DMS53 treated with DMSO at 0.1 percent for 48 hours (cell line): ENCODE data around the gene MMP10.
A peak's percentile ranks its signal among the peaks of the same experiment; 100 is the strongest.

ENCODE experiments used
- DNase-seq: peaks from one replicate; lab custom pipeline; 2025; ENCODE audit not compliant: unreplicated experiment; lab: John Stamatoyannopoulos, UW

The MMP10 gene

DNA sequence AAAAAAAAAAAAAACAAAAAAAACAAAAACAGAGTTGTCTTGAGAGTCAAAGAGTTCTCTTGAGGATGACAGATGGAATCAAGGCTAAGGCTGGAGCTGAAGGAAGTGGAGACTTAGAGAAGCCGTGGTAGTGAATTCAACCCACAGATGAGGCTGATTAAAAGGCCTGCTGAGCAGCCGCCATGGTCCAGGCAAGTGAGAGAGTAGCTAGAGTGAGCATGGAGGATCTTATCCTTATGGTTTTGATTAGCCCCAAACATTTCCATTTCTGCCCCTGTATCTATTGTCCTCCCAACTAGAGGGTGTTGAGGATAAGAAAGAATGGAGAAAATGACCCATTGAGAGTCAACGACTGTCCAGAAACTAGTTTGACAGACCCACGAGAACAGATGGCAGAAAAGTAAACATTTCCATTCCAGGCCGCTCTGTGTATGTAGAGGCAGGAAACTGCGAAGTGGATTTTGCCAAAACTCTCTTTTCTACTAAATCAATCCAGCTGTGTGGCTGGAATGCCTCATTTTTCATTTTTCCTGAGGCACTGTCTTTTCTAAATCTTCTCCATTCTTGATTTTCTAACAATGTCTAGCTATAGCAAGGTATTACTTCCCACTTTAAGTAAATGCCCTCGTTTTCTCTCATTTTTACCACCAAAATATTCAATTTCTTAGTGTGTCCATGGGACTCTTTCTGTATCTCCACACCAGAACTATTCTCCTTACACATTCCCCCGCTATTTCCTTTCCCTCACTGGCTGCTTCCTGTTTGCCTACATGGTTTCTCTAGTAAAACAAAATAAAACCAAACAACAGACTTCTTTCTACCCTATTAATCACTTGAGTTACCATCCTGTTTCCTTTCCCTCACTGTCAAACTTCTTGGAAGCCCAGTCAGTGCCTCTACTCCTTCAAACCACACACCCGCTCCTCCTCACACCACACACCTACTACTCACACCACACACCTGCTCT is 50.3 kb downstream of the MMP10 start:
- DNase-seq, result peak; percentile 83

GRCh38 chr11:102727890-102728289 is 52.5 kb downstream of the MMP10 start:
- DNase-seq, result no peak

DNA sequence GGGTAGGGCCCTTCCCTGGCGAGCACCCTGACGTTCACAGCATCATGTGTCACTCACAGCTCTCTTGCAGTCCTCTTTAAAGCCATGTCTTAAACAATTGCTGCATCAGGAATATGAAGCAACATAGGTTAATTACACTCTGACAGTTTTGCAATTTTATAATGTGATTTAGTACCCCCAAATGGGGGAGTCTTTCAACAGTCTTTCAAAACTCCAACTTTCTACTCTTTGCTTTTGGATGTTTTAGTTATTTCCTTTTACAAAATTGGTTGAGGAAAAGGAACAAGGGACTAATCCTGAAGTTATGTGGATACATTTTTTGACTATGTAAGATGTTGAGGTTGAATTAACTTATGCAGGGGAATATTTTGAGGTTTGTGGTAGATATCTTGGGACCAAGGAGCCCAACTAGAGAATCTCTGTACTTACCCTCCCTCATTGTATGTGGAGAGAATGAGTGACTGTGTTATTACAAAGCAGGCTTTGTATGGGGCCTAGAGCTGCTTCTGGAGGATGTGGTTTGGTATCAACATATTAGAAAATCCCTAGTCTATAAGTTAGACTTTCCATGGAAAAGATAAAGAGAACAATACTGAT is 55.4 kb downstream of the MMP10 start, which contains the start of gene MMP8:
MMP8 (minus strand) TSS at position 51 of the 597 bp plus-strand sequence. CDS start 99 bp downstream, outside the sequence.
- no peak for DNase-seq

GRCh38 chr11:102722821-102723220 is 57.6 kb downstream of the MMP10 start:
- no peak for DNase-seq
